ENCODE results near the gene STIM2.

- TF ChIP-seq CTCF (IDR thresholded peaks at IDR 0.05 in 8 of 11, conservative IDR thresholded peaks at IDR 0.05 in 3 of 11): no peak
- no peak for TF ChIP-seq POLR2A (IDR thresholded peaks at IDR 0.05)
- no peak for TF ChIP-seq POLR2AphosphoS5 (IDR thresholded peaks at IDR 0.05)
Measured at GRCh38 chr4:26991057-26991456, 130.4 kb downstream of the STIM2 start.

All from spleen (tissue), 7 donors.